Lower leg skin (tissue), 4 donors: ENCODE measurements around the gene WHAMM. TPM values are rescaled to one million over a fixed set of nuclear protein-coding genes. Genes with fewer than 3 reads are reported as not detected.
"Not testable (repeated sequence)": the region's sequence is repeated elsewhere in the genome, so short reads cannot be mapped to it uniquely, and the experiment has no call there.

Experiments
- DNase-seq, 2 donors: peaks; one replicate each; pipeline ENCODE4 v3.0.0-alpha.2; 2019; ENCODE audit warnings: low spot score in 2 of 2
- H3K4me3 ChIP-seq: fragments of 200-600 bp; sonication (generic); 2 replicates; pipeline ENCODE4 v1.5.1; 2017; ENCODE audit warnings: mild to moderate bottlenecking, low read depth; ENCODE audit not compliant: poor library complexity, severe bottlenecking
- CTCF ChIP-seq, 3 donors: fragments of 450-650 bp; IDR thresholded peaks; one replicate each; pipeline ENCODE4 v1.5.1; 2016; ENCODE audit warnings: antibody characterized with exemption in 3 of 3, mild to moderate bottlenecking in 3 of 3, moderate library complexity in 2 of 3
- POLR2A ChIP-seq, 2 donors: fragments of 450-650 bp; IDR thresholded peaks; one replicate each; pipeline ENCODE4 v1.6.1; 2016 to 2017; ENCODE audit warnings: antibody characterized with exemption in 2 of 2, mild to moderate bottlenecking in 1 of 2, moderate library complexity in 1 of 2
- WGBS, 2 donors: methylation state at CpG; one replicate each; pipeline ENCODE4 v1.1.5; 2018; 5-methylcytosine and 5-hydroxymethylcytosine counted together
- intact Hi-C: fragments of 100-400 bp; cut with DNase I; formaldehyde crosslinking; loops from one replicate; pipeline ENCODE4 v1.15.0; 2023; ENCODE audit warnings: low total_unique reads
- total RNA-seq, 4 donors: library from RNA; depleted of rRNA; stranded (reverse); fragments of >200 nt; gene quantifications; one replicate each; pipeline ENCODE4 v1.1.0, GENCODE V29; 2016

Gene WHAMM
- 10 to 100 TPM; 11.0 to 20.0 (median 11.4) TPM for total RNA-seq

- peak in 1 of 2 donors; percentile 35 for TF ChIP-seq POLR2A (IDR thresholded peaks at IDR 0.05)
- TF ChIP-seq CTCF (IDR thresholded peaks at IDR 0.05) = no peak
- WGBS, 2 donors = 0 to 1% methylated on average over 41 to 49 of the region's 67 CpGs
- peak within 1 kb of the TSS; percentile 85 for H3K4me3 ChIP-seq
- peak; percentile 99 to 100 for DNase-seq
- intact Hi-C loops = no loop called here
Observed at GRCh38 chr15:82809308-82810060, at the start of gene WHAMM. TSS of gene WHAMM (plus strand) at chr15:82809628. CDS start at chr15:82809727, 99 bp downstream.

- intact Hi-C loops = no loop called here
- 90% methylated on average over 7 of the region's 7 CpGs for WGBS, 2 donors
- no peak for TF ChIP-seq POLR2A (IDR thresholded peaks at IDR 0.05)
- no peak for TF ChIP-seq CTCF (IDR thresholded peaks at IDR 0.05)
- no peak for DNase-seq
- no peak overlapping the region for H3K4me3 ChIP-seq
Observed at GRCh38 chr15:82763361-82764116, 45.9 kb upstream of the WHAMM start.

- WGBS, 2 donors = 92 to 95% methylated on average over 4 of the region's 4 CpGs
- no peak for DNase-seq
Observed at GRCh38 chr15:82764117-82764490, 45.3 kb upstream of the WHAMM start.

GRCh38 chr15:82764740-82765139 is 44.7 kb upstream of the WHAMM start:
- DNase-seq = no peak
- WGBS, 2 donors = 84 to 85% methylated on average over 9 of the region's 9 CpGs
- intact Hi-C loops = no loop called here
- no peak for TF ChIP-seq POLR2A (IDR thresholded peaks at IDR 0.05)
- TF ChIP-seq CTCF (IDR thresholded peaks at IDR 0.05) = no peak
- H3K4me3 ChIP-seq = no peak overlapping the region

More at GRCh38 chr15:82764117-82764490, 45.3 kb upstream of the WHAMM start:
- H3K4me3 ChIP-seq = no peak overlapping the region
- intact Hi-C loops = no loop called here
- TF ChIP-seq CTCF (IDR thresholded peaks at IDR 0.05) (no peak), POLR2A (IDR thresholded peaks at IDR 0.05) (no peak)

- H3K4me3 ChIP-seq, DNase-seq, intact Hi-C loops: not testable (repeated sequence)
- 91 to 93% methylated on average over 7 of the region's 7 CpGs for WGBS, 2 donors
Observed at GRCh38 chr15:82766201-82766600, 43.2 kb upstream of the WHAMM start.

- TF ChIP-seq CTCF (IDR thresholded peaks at IDR 0.05) = no peak
- no peak for TF ChIP-seq POLR2A (IDR thresholded peaks at IDR 0.05)
- WGBS, 2 donors = 83 to 89% methylated on average over 2 of the region's 2 CpGs
- no peak for DNase-seq
- intact Hi-C loops = no loop called here
- no peak overlapping the region for H3K4me3 ChIP-seq
Observed at GRCh38 chr15:82767163-82767829, 42.1 kb upstream of the WHAMM start.
